SU-DHL-6 (cell line): ENCODE results near the gene ZC3H12C.
"Not testable (repeated sequence)": the region's sequence is repeated elsewhere in the genome, so short reads cannot be mapped to it uniquely, and the experiment has no call there.

Experiments used
- H2AFZ ChIP-seq: fragments of 200-600 bp; sonication (generic); 2 replicates; pipeline ENCODE4 v1.6.1; 2014; ENCODE audit warnings: low read depth, mild to moderate bottlenecking, moderate library complexity, mixed read lengths, antibody characterized with exemption, low read length; ENCODE audit not compliant: severe bottlenecking
- H3F3A ChIP-seq: fragments of 200-600 bp; shearing (Covaris generic); 2 replicates; pipeline ENCODE4 v1.6.0; 2016; ENCODE audit warnings: antibody characterized with exemption, mild to moderate bottlenecking; ENCODE audit not compliant: insufficient read depth
- H3K27ac ChIP-seq: fragments of 200-600 bp; sonication (generic); 2 replicates; pipeline ENCODE4 v1.5.1; 2016; ENCODE audit warnings: low read depth, mild to moderate bottlenecking, low read length, moderate library complexity, mixed read lengths
- H3K27me3 ChIP-seq: fragments of 200-600 bp; sonication (generic), shearing (Covaris generic); 2 replicates; pipeline ENCODE4 v1.6.0; 2014; ENCODE audit warnings: mild to moderate bottlenecking, low read length
- H3K36me3 ChIP-seq: fragments of 200-600 bp; sonication (generic); 2 replicates; pipeline ENCODE4 v1.6.1; 2014; ENCODE audit warnings: mild to moderate bottlenecking, low read length, mixed read lengths
- H3K4me2 ChIP-seq: fragments of 300-600, 200-600 bp; shearing (Covaris generic), sonication (generic); 2 replicates; pipeline ENCODE4 v1.6.0; 2014; ENCODE audit warnings: low read length, low read depth, mild to moderate bottlenecking; ENCODE audit not compliant: poor library complexity, severe bottlenecking
- H3K4me3 ChIP-seq: fragments of 200-600 bp; sonication (generic); 2 replicates; pipeline ENCODE4 v1.5.1; 2014; ENCODE audit warnings: antibody characterized with exemption, low read length, mild to moderate bottlenecking, mixed read lengths; ENCODE audit not compliant: insufficient read depth, poor library complexity, severe bottlenecking
- H3K79me2 ChIP-seq: fragments of 200-600 bp; sonication (generic); 2 replicates; pipeline ENCODE4 v1.6.1; 2014; ENCODE audit warnings: mild to moderate bottlenecking, low read length, moderate library complexity; ENCODE audit not compliant: insufficient read depth
- H3K9ac ChIP-seq: fragments of 200-600 bp; sonication (generic); 2 replicates; pipeline ENCODE4 v1.7.0; 2014; ENCODE audit warnings: mild to moderate bottlenecking, low read length
- H3K9me2 ChIP-seq: fragments of 200-600 bp; sonication (generic); replicated peaks from 2 replicates; pipeline ENCODE4 v1.6.1; 2014; ENCODE audit warnings: low read length; ENCODE audit not compliant: insufficient read depth
- H3K9me3 ChIP-seq: fragments of 200-600 bp; sonication (generic); 2 replicates; pipeline ENCODE4 v1.6.1; 2014; ENCODE audit warnings: low read length, mixed read lengths; ENCODE audit not compliant: insufficient read depth
- H4K20me1 ChIP-seq: fragments of 200-600 bp; sonication (generic); 2 replicates; pipeline ENCODE4 v1.6.1; 2014; ENCODE audit warnings: low read depth, mild to moderate bottlenecking, antibody characterized with exemption, low read length, moderate library complexity, mixed read lengths
- CTCF ChIP-seq: fragments of 200-600 bp; sonication (generic); IDR thresholded peaks from one replicate; pipeline ENCODE4 v1.5.1; 2017; ENCODE audit warnings: antibody characterized with exemption, mild to moderate bottlenecking, low read length, moderate library complexity; ENCODE audit not compliant: insufficient read depth, poor library complexity, severe bottlenecking
- EZH2phosphoT487 ChIP-seq: fragments of 200-600 bp; sonication (generic), shearing (Covaris generic); conservative IDR thresholded peaks from 2 replicates; pipeline ENCODE4 v1.6.1; 2018; ENCODE audit warnings: mild to moderate bottlenecking, antibody characterized with exemption, low read length, moderate library complexity, mixed read lengths

ZC3H12C gene

GRCh38 chr11:110200241-110200640 is 107.0 kb downstream of the ZC3H12C start:
- Histone ChIP-seq H2AFZ (no peak overlapping the region), H3K9ac (no peak overlapping the region), H3K79me2 (no peaks in the 10 kb centered on the region), H3K9me3 (no peaks in the 10 kb centered on the region), H4K20me1 (no peaks in the 10 kb centered on the region), H3K4me2 (no peak overlapping the region), H3K27me3 (no peaks in the 10 kb centered on the region), H3K27ac (no peak overlapping the region), H3K9me2 (no peaks in the 10 kb centered on the region), H3K36me3 (no peaks in the 10 kb centered on the region), H3F3A (no peaks in the 10 kb centered on the region), H3K4me3 (no peak overlapping the region)
- TF ChIP-seq EZH2phosphoT487 = no peak
- TF ChIP-seq CTCF = no peak

GRCh38 chr11:110200836-110201235 is 107.6 kb downstream of the ZC3H12C start:
- Histone ChIP-seq H3K9me2 (no peaks in the 10 kb centered on the region), H3K27ac (no peak overlapping the region), H4K20me1 (no peaks in the 10 kb centered on the region), H3F3A (no peaks in the 10 kb centered on the region), H3K9me3 (no peaks in the 10 kb centered on the region), H3K4me3 (no peak overlapping the region), H3K27me3 (no peaks in the 10 kb centered on the region), H3K4me2 (no peak overlapping the region), H2AFZ (no peak overlapping the region), H3K36me3 (no peaks in the 10 kb centered on the region), H3K79me2 (no peaks in the 10 kb centered on the region), H3K9ac (no peak overlapping the region)
- TF ChIP-seq CTCF (no peak), EZH2phosphoT487 (no peak)

- Histone ChIP-seq H4K20me1 (no peaks in the 10 kb centered on the region), H3K27ac (no peak overlapping the region), H2AFZ (no peak overlapping the region), H3K4me2 (no peak overlapping the region), H3K9me2 (no peaks in the 10 kb centered on the region), H3K36me3 (no peaks in the 10 kb centered on the region), H3K79me2 (no peaks in the 10 kb centered on the region), H3F3A (no peaks in the 10 kb centered on the region), H3K4me3 (no peak overlapping the region), H3K27me3 (no peaks in the 10 kb centered on the region), H3K9me3 (no peaks in the 10 kb centered on the region), H3K9ac (no peak overlapping the region)
- TF ChIP-seq EZH2phosphoT487 (no peak), CTCF (no peak)
Measured at GRCh38 chr11:110207123-110207522, 113.9 kb downstream of the ZC3H12C start.

- not testable (repeated sequence) for H3K9ac ChIP-seq, H3K4me2 ChIP-seq, H2AFZ ChIP-seq
Measured at GRCh38 chr11:110208678-110209312, 115.6 kb downstream of the ZC3H12C start.

GRCh38 chr11:110209313-110209694 is 116.1 kb downstream of the ZC3H12C start:
- H3K9ac ChIP-seq, H3K27ac ChIP-seq, H3F3A ChIP-seq, H3K36me3 ChIP-seq, H3K4me2 ChIP-seq, H3K9me3 ChIP-seq, H4K20me1 ChIP-seq, H3K9me2 ChIP-seq, H3K79me2 ChIP-seq, H3K4me3 ChIP-seq, H3K27me3 ChIP-seq, H2AFZ ChIP-seq: not testable (repeated sequence)

More at GRCh38 chr11:110208678-110209312, 115.6 kb downstream of the ZC3H12C start:
- H3K4me3 ChIP-seq, H3K27me3 ChIP-seq, H3K9me2 ChIP-seq, H3K79me2 ChIP-seq, H4K20me1 ChIP-seq, H3K27ac ChIP-seq, H3F3A ChIP-seq, H3K36me3 ChIP-seq, H3K9me3 ChIP-seq: not testable (repeated sequence)
